HG02970 (cell line): ENCODE measurements around the gene MAST1.
"Not testable (repeated sequence)": the region's sequence is repeated elsewhere in the genome, so short reads cannot be mapped to it uniquely, and the experiment has no call there.

Experiments used
- ATAC-seq: cut with Tn5 transposase; IDR thresholded peaks from one replicate; pipeline ENCODE4 v1.9.1; 2021; ENCODE audit warnings: mild to moderate bottlenecking, moderate library complexity, moderate number of reproducible peaks; ENCODE audit not compliant: unreplicated experiment, low FRiP score

Gene MAST1

GRCh38 chr19:12888006-12888603 is 49.8 kb downstream of the MAST1 start:
- ATAC-seq = no peak

- not testable (repeated sequence) for ATAC-seq
These were observed 52.0 kb downstream of the MAST1 start for GRCh38 chr19:12890299-12890786.

GRCh38 chr19:12890787-12891552 is 52.7 kb downstream of the MAST1 start, which contains the start of gene GCDH:
Gene GCDH, plus strand, starts transcription at chr19:12891160. Its CDS starts 145 bp downstream, at chr19:12891305.
- ATAC-seq = peak; percentile 95

GRCh38 chr19:12891553-12892021 is 53.3 kb downstream of the MAST1 start:
- ATAC-seq = no peak

- ATAC-seq = no peak
These were observed 55.3 kb downstream of the MAST1 start for GRCh38 chr19:12893582-12893981.

- ATAC-seq = no peak
These were observed 58.1 kb downstream of the MAST1 start for GRCh38 chr19:12896460-12896859.

GRCh38 chr19:12899891-12900518 is 61.7 kb downstream of the MAST1 start:
- ATAC-seq = peak; percentile 49

- ATAC-seq = no peak
These were observed 68.9 kb downstream of the MAST1 start for GRCh38 chr19:12907166-12907565.

- ATAC-seq = no peak
These were observed 74.3 kb downstream of the MAST1 start for GRCh38 chr19:12912571-12912970.

GRCh38 chr19:12913011-12913561 is 74.8 kb downstream of the MAST1 start:
- ATAC-seq = no peak

- ATAC-seq = no peak
These were observed 75.8 kb downstream of the MAST1 start for GRCh38 chr19:12913851-12914690.

GRCh38 chr19:12915860-12916259 is 77.5 kb downstream of the MAST1 start:
- ATAC-seq = not testable (repeated sequence)

GRCh38 chr19:12918253-12918652 is 79.9 kb downstream of the MAST1 start:
- no peak for ATAC-seq

- no peak for ATAC-seq
These were observed 82.7 kb downstream of the MAST1 start for GRCh38 chr19:12921047-12921446.

- no peak for ATAC-seq
These were observed 84.6 kb downstream of the MAST1 start for GRCh38 chr19:12922959-12923358.
